ENCODE results near the gene CTIF.

CTIF gene

DNA sequence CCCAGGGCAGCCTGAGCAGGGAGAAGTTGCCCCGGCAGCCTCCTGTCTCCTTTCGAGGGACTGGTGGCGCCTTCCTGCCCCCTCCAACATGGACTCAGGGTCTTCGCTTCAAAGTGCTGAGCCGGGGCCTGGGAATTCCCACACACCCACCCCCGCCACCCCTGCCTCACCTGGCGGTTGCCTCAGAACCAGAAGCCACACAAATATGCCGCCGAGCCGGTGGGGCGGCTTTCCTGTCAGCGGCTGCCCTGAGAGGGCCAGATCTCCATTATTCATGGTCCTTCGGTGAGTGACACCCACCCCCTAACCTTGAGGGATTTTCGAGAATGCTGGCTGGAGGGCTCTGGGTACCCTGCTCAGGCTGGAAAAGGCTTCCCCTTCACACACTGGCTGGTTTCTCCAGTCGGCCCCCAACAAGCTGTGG lies 340.2 kb downstream of the CTIF start:
- no peak for DNase-seq

- no peak for DNase-seq
These were observed 342.1 kb downstream of the CTIF start for GRCh38 chr18:48880931-48881330.

- DNase-seq: no peak
These were observed 343.5 kb downstream of the CTIF start for GRCh38 chr18:48882379-48882778.

DNA sequence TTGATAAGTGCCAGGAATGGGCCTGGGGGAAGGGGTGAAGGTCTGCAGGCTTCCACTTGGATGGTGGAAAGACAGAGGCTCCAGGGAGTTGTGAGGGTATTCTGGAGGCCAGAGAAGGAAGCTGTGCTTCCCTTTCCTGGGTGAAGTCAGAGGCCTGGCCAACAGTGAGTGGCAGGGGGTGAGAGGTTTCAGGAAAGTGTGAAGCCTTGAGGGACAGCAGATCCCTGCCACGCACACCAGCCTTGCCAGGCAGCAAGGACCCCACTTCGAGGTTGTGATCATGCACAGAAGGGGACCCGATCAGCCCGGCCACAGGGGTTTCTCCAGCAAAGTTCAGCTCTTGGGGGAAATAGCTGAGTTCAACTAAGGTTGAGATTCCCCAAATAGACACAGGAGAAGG lies 345.5 kb downstream of the CTIF start:
- DNase-seq: no peak

- DNase-seq: no peak
These were observed 345.9 kb downstream of the CTIF start for GRCh38 chr18:48884771-48885170.

DNA sequence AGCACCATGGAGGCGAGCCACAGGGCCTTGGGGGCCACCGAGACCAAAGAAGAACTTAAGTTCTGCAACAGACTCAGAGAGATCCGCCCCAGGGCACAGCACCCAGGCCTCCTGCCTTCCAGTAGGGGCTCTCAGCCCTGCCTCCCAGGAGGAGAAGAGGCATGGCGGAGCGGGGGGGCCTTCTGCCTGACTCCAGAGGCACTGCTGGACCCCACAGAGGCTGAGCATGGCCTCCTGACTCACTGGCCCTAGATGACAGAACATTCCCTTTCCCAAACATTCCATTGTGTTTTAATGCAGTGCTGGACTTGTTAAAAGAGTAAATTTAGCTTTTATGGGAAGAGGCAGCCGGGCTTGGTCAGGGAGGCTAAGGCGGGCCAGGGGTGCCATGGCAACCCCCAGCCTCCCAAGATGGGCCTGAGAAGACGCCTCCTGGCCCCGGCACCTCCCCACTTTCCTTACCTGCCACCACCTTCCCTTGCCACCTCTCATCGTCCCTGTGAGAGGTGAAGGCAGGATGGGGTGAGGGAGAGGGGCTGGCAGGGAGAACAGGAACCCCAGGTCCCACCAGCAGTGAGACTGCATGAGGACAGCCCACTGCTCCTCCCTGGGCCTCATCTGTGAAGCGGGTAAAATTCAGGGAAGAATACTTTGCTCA lies 346.6 kb downstream of the CTIF start:
- no peak for DNase-seq

DNA sequence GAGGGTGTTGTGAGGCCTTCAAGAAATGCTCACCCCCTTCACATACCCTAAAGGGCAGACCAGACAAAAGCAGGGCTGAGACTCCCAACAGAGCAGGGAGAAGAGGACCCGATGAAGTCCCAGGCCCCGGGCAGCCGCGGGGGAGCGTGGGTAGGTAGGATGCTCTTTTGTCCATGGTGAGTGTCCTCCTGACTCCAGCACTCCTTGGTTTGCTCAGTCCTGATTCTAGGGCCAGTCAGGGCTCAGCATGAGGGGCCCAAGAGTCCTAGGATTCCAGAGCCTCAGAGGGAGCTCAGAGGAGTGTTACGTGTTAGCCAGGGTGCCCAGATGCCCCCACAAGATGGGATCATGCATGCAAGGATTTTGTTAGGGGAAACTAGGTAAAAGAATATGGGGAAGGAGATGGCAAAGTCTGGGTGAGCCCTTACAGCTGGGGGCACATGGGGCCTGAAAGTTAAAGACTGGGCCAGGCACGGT lies 347.1 kb downstream of the CTIF start:
- no peak for DNase-seq

- DNase-seq: no peak
These were observed 347.9 kb downstream of the CTIF start for GRCh38 chr18:48886520-48887293.

- DNase-seq: no peak
These were observed 348.6 kb downstream of the CTIF start for GRCh38 chr18:48887294-48887904.

DNA sequence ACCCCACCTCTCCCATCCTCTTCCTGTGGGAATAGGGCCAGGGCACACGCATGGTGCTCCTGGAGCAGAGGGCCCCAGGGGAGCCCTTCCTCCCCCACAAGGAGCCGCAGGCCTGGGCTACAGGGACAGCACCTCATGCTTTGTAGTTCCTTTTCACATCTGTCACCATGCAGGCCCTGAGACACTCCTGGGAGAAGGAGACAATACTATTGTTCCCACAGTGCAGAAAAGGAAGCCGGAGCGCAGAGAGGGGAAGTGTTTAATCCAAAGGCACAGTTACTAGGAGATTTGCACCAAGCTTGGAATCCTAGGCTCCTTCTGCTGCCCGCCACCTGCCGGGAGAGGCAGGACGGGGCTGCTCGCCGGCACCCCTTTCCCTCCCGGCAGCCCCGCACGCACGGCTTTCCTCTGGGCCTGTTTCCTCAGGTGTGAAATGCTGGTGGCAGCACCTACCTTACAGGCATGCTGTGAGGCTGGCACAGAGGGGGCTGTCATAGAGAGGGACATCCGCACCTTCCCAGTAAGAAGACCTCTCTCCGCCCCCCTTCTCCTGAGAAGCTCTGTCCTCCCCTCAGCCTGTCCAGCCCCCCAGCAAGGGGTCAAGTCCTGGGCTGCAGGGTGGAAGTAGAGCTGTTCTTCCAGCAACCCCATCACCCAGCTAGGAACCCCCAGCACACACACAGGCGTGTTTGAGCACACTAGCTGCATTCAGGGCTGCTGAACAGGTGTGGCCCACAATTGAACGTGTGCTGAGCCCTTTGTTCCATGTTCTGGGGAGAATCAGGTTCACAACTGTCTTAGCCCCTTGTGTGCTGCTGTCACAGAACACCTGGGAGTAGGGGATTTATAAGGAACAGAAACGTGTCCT lies 349.3 kb downstream of the CTIF start:
- no peak for DNase-seq

GRCh38 chr18:48888773-48889080 lies 349.9 kb downstream of the CTIF start:
- no peak for DNase-seq

GRCh38 chr18:48889115-48889941 lies 350.5 kb downstream of the CTIF start:
- no peak for DNase-seq

GRCh38 chr18:48889981-48890762 lies 351.3 kb downstream of the CTIF start:
- no peak for DNase-seq

DNA sequence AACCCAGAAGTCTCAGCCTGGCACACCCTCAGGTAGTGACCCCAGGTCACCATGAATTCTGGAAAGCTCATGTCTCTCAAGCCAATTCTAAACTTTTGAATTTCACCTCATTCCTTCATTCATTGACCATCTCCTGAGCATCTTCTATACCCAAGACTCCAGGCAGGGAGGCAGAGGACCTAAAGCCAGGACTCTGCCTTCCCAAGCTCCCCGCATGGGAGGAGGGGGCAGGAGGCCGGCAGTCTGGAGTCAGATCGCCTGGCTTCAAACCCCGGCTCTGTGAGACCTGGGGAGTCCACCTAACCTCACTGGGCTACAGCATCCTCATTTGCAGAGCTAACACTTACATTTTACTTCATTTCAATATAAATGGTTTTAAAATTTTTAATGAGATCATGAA lies 352.9 kb downstream of the CTIF start:
- no peak for DNase-seq

DNA sequence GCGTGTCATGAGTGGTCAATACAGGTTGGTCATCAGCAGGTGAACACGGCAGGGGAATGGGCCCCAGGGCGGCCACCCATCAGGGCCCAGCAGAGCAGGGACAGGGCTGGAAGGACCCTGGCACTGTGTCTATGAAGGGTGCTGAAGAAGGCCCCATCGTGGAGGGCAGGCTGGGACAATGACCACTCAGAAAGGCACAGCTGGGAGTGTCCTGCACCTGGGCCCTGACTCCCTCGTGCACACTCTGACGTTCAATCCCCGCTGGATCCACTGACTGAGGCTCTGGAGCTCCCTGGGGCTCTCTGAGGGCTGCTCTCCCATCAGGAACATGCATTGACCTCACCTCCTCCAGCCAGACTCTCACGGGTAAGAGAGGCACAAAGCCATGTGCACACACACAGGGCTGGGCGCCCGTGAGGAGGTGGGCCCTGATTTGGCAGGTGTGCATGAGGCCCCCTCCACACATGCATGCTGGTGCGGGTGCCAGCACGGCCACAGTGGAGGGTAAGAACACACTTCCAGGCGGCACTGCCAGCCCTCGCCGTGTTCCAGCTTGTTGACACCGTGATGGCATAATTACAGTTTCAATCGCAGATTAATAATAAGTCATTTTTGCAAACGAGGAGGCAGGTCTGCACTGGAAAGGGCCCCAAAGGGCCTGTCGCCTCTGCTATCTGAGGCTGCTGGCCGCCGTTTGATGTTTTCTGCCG lies 353.5 kb downstream of the CTIF start:
- DNase-seq: no peak

DNA sequence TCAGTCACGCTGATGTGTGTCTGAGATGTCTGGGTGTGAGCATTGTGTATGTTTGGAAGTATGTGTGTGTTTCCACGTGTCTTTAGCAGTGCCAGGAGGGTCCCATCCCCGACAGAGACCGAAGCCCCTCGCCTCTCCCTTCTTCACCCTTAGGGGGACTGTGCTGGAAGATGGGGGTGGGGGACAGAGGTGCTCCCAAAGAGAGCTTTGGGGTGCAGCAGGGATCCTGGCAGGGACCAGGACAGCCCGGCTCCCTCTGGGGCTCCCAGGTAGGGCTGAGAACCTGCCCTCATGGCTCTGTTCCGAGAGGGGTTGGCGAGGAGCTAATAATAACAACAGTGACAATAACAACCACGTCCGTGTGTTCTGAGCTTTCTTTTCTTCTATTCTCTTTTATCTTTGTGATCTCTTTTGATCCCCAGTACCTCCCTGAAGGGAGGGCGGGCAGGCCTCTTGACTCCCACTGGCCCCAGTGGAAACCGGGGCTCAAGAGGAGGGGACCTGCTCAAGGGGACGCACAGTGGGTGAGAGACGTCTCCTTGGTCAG lies 354.3 kb downstream of the CTIF start:
- no peak for DNase-seq

DNA sequence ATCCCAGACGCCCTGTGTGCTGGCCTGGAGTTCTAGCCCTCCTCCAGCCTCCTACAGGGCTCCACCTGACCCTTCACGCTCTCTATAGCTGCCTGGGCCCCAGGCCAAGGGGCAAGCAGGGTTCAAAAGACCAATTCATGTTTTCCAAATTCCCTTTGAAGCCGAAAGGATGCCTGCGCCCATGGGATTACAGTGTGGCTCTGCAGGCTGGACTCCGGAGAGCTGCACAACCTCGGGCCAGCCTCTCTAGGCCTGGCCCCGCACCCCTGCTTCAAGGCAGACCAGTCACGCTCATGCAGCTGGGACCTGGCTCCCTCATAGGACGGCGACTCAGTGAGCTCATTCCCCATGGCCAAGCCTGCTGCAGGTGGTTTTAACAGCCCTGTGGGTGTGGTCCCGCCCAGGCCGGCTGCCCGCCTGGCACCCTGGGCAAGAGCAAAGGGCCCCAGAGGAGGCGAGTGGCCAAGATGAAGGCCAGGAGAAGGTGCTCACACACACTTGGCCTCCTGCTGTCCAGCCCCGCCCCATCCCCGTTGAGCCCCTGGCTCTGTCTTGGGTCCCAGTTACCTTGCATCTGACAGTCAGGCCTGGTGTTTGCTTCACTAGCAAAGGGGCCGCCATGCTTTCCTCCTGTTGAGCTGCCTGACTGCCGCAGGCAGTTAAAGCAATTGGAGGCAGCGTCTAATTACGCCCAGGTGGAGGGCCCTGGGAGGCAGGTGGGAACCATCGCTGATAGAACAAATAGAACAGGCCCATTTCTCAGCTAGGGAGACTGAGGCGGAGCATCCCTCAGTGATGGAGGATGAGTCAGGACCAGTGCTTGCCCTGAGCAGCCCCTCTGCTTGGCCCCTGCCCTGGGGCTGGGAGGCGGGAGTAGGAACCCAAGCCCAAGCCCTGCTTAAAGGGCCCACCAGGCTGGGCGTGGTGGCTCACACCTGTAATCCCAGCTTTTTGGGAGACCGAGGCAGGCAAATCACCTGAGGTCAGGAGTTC lies 355.1 kb downstream of the CTIF start:
- DNase-seq: no peak

DNA sequence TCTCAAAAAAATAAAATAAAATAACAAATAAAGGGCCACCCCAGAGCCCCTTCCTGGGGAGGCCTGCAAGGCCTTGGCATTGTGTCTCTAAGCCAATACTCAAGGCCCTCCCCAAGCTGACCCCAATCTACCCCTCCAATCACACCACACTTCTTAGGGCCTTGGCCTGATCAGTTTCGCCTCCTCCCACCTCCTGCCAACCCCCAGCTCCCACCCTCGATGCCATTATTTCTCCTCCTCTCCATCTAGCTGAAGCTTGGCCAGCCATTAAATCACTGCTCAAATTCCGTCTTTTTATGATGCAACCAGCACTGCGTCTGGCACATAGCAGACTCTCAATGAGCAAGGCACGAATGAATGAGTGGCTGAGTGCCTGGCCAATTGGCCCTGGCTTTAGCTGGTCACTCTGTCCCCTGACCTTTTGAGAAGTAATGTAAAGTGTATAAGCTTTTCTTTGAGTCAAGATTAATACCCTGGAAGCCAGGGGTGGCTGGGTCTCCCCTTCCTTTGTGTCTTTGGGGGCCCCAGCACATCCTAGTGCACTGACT lies 356.0 kb downstream of the CTIF start:
- DNase-seq: no peak

DNA sequence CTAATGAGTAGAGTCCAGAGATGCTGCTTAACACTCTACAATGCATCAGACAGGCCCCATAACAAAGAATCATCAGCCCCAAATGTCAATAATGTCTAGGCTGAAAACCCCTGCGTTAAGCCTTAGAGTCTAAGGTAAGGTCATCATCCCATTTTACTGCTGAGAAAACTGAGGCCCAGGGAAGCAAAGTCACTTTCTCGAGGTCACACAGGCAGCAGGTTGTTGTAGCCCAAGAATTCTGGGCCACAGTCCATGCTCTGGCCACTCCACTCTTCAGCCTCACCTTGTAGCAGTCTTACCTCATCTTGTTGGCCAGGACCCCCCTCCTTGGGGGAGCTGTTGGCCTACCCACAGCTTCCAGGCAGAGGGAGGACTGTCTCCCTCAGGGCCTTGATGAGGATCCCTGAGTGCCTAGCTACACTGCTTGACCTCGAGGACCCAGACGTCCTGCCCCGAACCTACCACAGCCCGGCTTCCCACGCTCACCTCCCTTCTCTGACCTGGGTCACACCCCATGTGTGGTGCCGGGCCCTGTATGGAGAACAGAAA lies 357.6 kb downstream of the CTIF start:
- DNase-seq: no peak

Measured in SIG-M5 (cell line).